IMR-90 (cell line): ENCODE results near the gene ARL14. TPM values are rescaled to one million over a fixed set of nuclear protein-coding genes. Genes with fewer than 3 reads are reported as not detected.

ENCODE experiments used
- ATAC-seq: fragments of 200-7000 bp; cut with Tn5 transposase; 2 replicates; pipeline ENCODE4 v1.9.1; 2020; ENCODE audit warnings: low read depth, mild to moderate bottlenecking, moderate library complexity
- BruUV-seq: library from RNA; stranded (reverse); fragments of 400-500 nt; replicated peaks from 2 replicates; lab custom pipeline; 2021; lab: Mats Ljungman, UMichigan
- CTCF ChIA-PET: fragments of 300-600 bp; formaldehyde crosslinking; extraction: SDS; loops from one replicate; lab custom pipeline; 2021; ENCODE audit warnings: antibody characterized with exemption; lab: Yijun Ruan, JAX
- POLR2A ChIA-PET: fragments of 300-600 bp; sonication (Branson Sonifier 250); formaldehyde crosslinking; loops from one replicate; lab custom pipeline; 2022; ENCODE audit warnings: antibody characterized with exemption; ENCODE audit not compliant: unreplicated experiment; lab: Charles Lee
- DNase-seq: peaks from one replicate; pipeline ENCODE4 v3.0.0; 2013
- H2AFZ ChIP-seq: replicated peaks from 2 replicates; pipeline ENCODE3; 2013; ENCODE audit warnings: low read length, mild to moderate bottlenecking; ENCODE audit not compliant: poor library complexity
- H2AK5ac ChIP-seq: 2 replicates; pipeline ENCODE4 v1.6.1; 2013; ENCODE audit warnings: low read depth, low read length, inconsistent platforms
- H2AK9ac ChIP-seq: replicated peaks from 2 replicates; pipeline ENCODE3; 2013; ENCODE audit warnings: mild to moderate bottlenecking, low read depth, low read length, moderate library complexity; ENCODE audit not compliant: poor library complexity
- H2BK120ac ChIP-seq: 2 replicates; pipeline ENCODE4 v1.6.1; 2013; ENCODE audit warnings: low read depth, low read length, inconsistent platforms
- H2BK15ac ChIP-seq: 3 replicates; pipeline ENCODE4 v1.6.1; 2013; ENCODE audit warnings: low read depth, low read length, inconsistent platforms
- H2BK20ac ChIP-seq: 2 replicates; pipeline ENCODE4 v1.6.1; 2013; ENCODE audit warnings: low read depth, mild to moderate bottlenecking, inconsistent platforms, low read length, moderate library complexity
- H2BK5ac ChIP-seq: 2 replicates; pipeline ENCODE4 v1.6.1; 2013; ENCODE audit warnings: mild to moderate bottlenecking, low read depth, low read length, inconsistent platforms; ENCODE audit not compliant: poor library complexity, severe bottlenecking
- H3K14ac ChIP-seq: replicated peaks from 2 replicates; pipeline ENCODE4 v1.6.1; 2013; ENCODE audit warnings: low read depth, low read length, inconsistent platforms
- H3K18ac ChIP-seq: 2 replicates; pipeline ENCODE4 v1.6.1; 2013; ENCODE audit warnings: low read depth, low read length, control low read depth
- H3K23ac ChIP-seq: 2 replicates; pipeline ENCODE4 v1.6.1; 2013; ENCODE audit warnings: low read depth, low read length, inconsistent platforms
- H3K27ac ChIP-seq: 2 replicates; pipeline ENCODE4 v1.5.1; 2013; ENCODE audit warnings: mild to moderate bottlenecking, control low read depth, low read length; ENCODE audit not compliant: insufficient read depth
- H3K27me3 ChIP-seq: 2 replicates; pipeline ENCODE4 v1.6.1; 2013; ENCODE audit warnings: low read length; ENCODE audit not compliant: control insufficient read depth, insufficient read depth
- H3K36me3 ChIP-seq: 2 replicates; pipeline ENCODE4 v1.6.1; 2013; ENCODE audit warnings: low read length, mixed read lengths; ENCODE audit not compliant: control insufficient read depth, insufficient read depth
- H3K4ac ChIP-seq: 2 replicates; pipeline ENCODE4 v1.6.1; 2013; ENCODE audit warnings: low read depth, low read length, inconsistent platforms
- H3K4me1 ChIP-seq: 2 replicates; pipeline ENCODE4 v1.6.1; 2013; ENCODE audit warnings: low read length, mixed read lengths; ENCODE audit not compliant: control insufficient read depth, insufficient read depth
- H3K4me2 ChIP-seq: 2 replicates; pipeline ENCODE4 v1.6.1; 2013; ENCODE audit warnings: low read depth, mild to moderate bottlenecking, control low read depth, low read length, moderate library complexity
- H3K4me3 ChIP-seq: 2 replicates; pipeline ENCODE4 v1.5.1; 2013; ENCODE audit warnings: low read depth, mild to moderate bottlenecking, control low read depth, low read length, moderate library complexity; ENCODE audit not compliant: insufficient read depth
- H3K56ac ChIP-seq: 2 replicates; pipeline ENCODE4 v1.6.1; 2013; ENCODE audit warnings: low read length, inconsistent platforms; ENCODE audit not compliant: insufficient read depth; ENCODE audit errors: extremely low read depth
- H3K79me1 ChIP-seq, 2 experiments: 2 replicates each; pipeline ENCODE4 v1.6.1; 2013; ENCODE audit warnings: low read length in 2 of 2, inconsistent platforms in 1 of 2, low read depth in 1 of 2
- H3K9ac ChIP-seq: 2 replicates; pipeline ENCODE4 v1.6.1; 2013; ENCODE audit warnings: low read depth, low read length, control low read depth
- H3K9me1 ChIP-seq: 2 replicates; pipeline ENCODE4 v1.6.1; 2013; ENCODE audit warnings: low read length, inconsistent platforms; ENCODE audit not compliant: insufficient read depth
- H3K9me3 ChIP-seq: 2 replicates; pipeline ENCODE4 v1.6.1; 2013; ENCODE audit warnings: low read length; ENCODE audit not compliant: control insufficient read depth, insufficient read depth
- H4K20me1 ChIP-seq: 2 replicates; pipeline ENCODE4 v1.6.1; 2013; ENCODE audit warnings: low read length, inconsistent platforms; ENCODE audit not compliant: insufficient read depth
- H4K5ac ChIP-seq: 2 replicates; pipeline ENCODE4 v1.6.1; 2013; ENCODE audit warnings: mild to moderate bottlenecking, low read depth, low read length, control low read depth
- H4K8ac ChIP-seq, 2 experiments: 2 replicates each; pipeline ENCODE4 v1.6.1; 2013; ENCODE audit warnings: low read depth in 2 of 2, low read length in 2 of 2, control low read depth in 1 of 2, inconsistent platforms in 1 of 2
- H4K91ac ChIP-seq: 2 replicates; pipeline ENCODE4 v1.6.1; 2013; ENCODE audit warnings: low read depth, low read length, inconsistent platforms; ENCODE audit not compliant: insufficient read depth
- CTCF ChIP-seq: conservative IDR thresholded peaks from 2 replicates; pipeline ENCODE4 v1.5.1; 2012; ENCODE audit warnings: mild to moderate bottlenecking, low read depth, low read length, improper control_type of control experiment
- FOS ChIP-seq: fragments of 150-350 bp; IDR thresholded peaks from 2 replicates; pipeline ENCODE4 v1.6.1; 2016; ENCODE audit warnings: low read depth, low read length
- MAFK ChIP-seq: IDR thresholded peaks from 2 replicates; pipeline ENCODE4 v1.6.1; 2012; ENCODE audit warnings: low read depth, low read length, improper control_type of control experiment
- MXI1 ChIP-seq: IDR thresholded peaks from 2 replicates; pipeline ENCODE4 v1.6.1; 2012; ENCODE audit warnings: low read depth, mild to moderate bottlenecking, low read length, moderate library complexity, borderline replicate concordance
- RAD21 ChIP-seq: IDR thresholded peaks from 2 replicates; pipeline ENCODE4 v1.6.1; 2012; ENCODE audit warnings: low read length, improper control_type of control experiment
- USF2 ChIP-seq: fragments of 150-350 bp; IDR thresholded peaks from 2 replicates; pipeline ENCODE4 v1.6.1; 2017; ENCODE audit warnings: mild to moderate bottlenecking, antibody characterized with exemption, low read length, low read depth
- WGBS, 2 experiments: methylation state at CpG; one replicate each; pipeline versions ENCODE4 v1.1.5 to v1.1.7; 2013; ENCODE audit warnings: missing lambda C conversion rate in 2 of 2; ENCODE audit not compliant: insufficient read length in 1 of 2; ENCODE audit errors: extremely low coverage in 2 of 2; 5-methylcytosine and 5-hydroxymethylcytosine counted together
- dilution Hi-C: fragments of 300-500 bp; cut with HindIII; formaldehyde crosslinking; loops from one replicate; pipeline ENCODE4 v1.14.3; 2018; ENCODE audit warnings: low sequenced_read_pairs; ENCODE audit not compliant: unreplicated experiment
- in situ Hi-C: fragments of 300-500 bp; cut with MboI; formaldehyde crosslinking; loops from 3 replicates; pipeline ENCODE4 v1.14.3; 2019; ENCODE audit warnings: low sequenced_read_pairs, inconsistent platforms, mixed read lengths
- intact Hi-C: fragments of 100-400 bp; cut with micrococcal nuclease; formaldehyde crosslinking; loops from 2 replicates; pipeline ENCODE4 v1.10.0; 2022
- polyA plus RNA-seq, 3 experiments: library from polyadenylated mRNA; depleted of rRNA; stranded (reverse); fragments of >200 nt; gene quantifications; 2 replicates each; pipeline ENCODE4 v1.2.3, GENCODE V29; 2012; ENCODE audit warnings: low replicate concordance in 1 of 3
- total RNA-seq: library from RNA; depleted of rRNA; stranded (reverse); fragments of >200 nt; gene quantifications from 2 replicates; pipeline ENCODE4 v1.2.3, GENCODE V29; 2012
- TF ChIP-seq, protein P1 (sequence below): fragments of 150-350 bp; IDR thresholded peaks from 2 replicates; pipeline ENCODE4 v1.6.1; 2016; ENCODE audit warnings: low read depth, mild to moderate bottlenecking, low read length, moderate library complexity, borderline replicate concordance

Gene ARL14
- total and polyA plus RNA-seq, 2 of the 4 experiments (the other 2 are of a cell fraction), result 0.15 to 0.18 TPM

DNA sequence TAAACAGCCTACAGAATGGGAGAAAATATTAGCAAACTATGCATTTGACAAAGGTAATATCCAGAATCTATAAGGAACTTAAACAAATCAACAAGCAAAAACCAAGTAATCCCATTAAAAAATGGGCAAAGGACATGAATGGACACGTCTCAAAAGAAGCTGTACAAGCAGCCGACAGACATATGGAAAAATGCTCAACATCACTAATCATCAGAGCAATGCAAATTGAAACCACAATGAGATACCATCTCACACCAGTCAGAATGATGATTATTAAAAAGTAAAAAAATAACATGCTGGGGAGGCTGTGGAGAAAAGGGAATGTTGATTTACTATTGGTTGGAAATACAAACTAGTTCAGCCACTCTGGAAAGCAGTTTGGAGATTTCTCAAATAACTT is 48.4 kb downstream of the ARL14 start:
- POLR2A ChIA-PET, result no interaction called here
- dilution Hi-C loops, result no loop called here
- CTCF ChIA-PET, result no interaction called here

More for the DNA sequence above, 48.4 kb downstream of the ARL14 start:
- no peak overlapping the region for H3K23ac ChIP-seq
- no peak overlapping the region for H2BK15ac ChIP-seq
- no peaks in the 10 kb centered on the region for H3K9me3 ChIP-seq
- H3K4me3 ChIP-seq, result no peak overlapping the region
- H3K79me1 ChIP-seq, result no peaks in the 10 kb centered on the region
- in situ Hi-C loops (no loop called here), intact Hi-C loops (no loop called here)
- H2BK120ac ChIP-seq, result no peak overlapping the region
- H3K27me3 ChIP-seq, result no peaks in the 10 kb centered on the region
- no peak overlapping the region for H4K91ac ChIP-seq
- no peak for ATAC-seq
- DNase-seq, result no peak
- H2AK5ac ChIP-seq, result no peak overlapping the region
- no peak overlapping the region for H3K18ac ChIP-seq
- TF ChIP-seq FOS, result no peak
- TF ChIP-seq, protein P1, sequence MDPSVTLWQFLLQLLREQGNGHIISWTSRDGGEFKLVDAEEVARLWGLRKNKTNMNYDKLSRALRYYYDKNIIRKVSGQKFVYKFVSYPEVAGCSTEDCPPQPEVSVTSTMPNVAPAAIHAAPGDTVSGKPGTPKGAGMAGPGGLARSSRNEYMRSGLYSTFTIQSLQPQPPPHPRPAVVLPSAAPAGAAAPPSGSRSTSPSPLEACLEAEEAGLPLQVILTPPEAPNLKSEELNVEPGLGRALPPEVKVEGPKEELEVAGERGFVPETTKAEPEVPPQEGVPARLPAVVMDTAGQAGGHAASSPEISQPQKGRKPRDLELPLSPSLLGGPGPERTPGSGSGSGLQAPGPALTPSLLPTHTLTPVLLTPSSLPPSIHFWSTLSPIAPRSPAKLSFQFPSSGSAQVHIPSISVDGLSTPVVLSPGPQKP, result no peak
- no peak for TF ChIP-seq MAFK
- TF ChIP-seq MXI1, result no peak
- TF ChIP-seq RAD21, result no peak
- TF ChIP-seq USF2, result no peak
- TF ChIP-seq CTCF, result no peak
- H3K36me3 ChIP-seq, result no peaks in the 10 kb centered on the region
- H3K27ac ChIP-seq, result no peak overlapping the region
- no peaks in the 10 kb centered on the region for H3K4me1 ChIP-seq
- no peak overlapping the region for H4K5ac ChIP-seq
- H2AK9ac ChIP-seq, result no peak overlapping the region
- no peaks in the 10 kb centered on the region for H3K9me1 ChIP-seq
- H3K4ac ChIP-seq, result no peak overlapping the region
- H3K14ac ChIP-seq, result no peak overlapping the region
- H3K4me2 ChIP-seq, result no peak overlapping the region
- no TSS peak for BruUV-seq
- no peak overlapping the region for H3K9ac ChIP-seq
- no peak overlapping the region for H2AFZ ChIP-seq
- no peaks in the 10 kb centered on the region for H4K20me1 ChIP-seq
- H2BK5ac ChIP-seq, result no peak overlapping the region
- H4K8ac ChIP-seq, result no peak overlapping the region
- no peak overlapping the region for H2BK20ac ChIP-seq
- H3K56ac ChIP-seq, result no peak overlapping the region
- WGBS, 2 experiments, result no CpG with 5 or more reads among the region's 2 CpGs
